ENCODE results near the gene RPL31.

Gene RPL31

GRCh38 chr2:101022221-101022620 lies 20.1 kb downstream of the RPL31 start:
- TF ChIP-seq CTCF (IDR thresholded peaks at IDR 0.05; ENCODE audit: insufficient read depth, low read length, poor library complexity, severe bottlenecking), result no peak
- peaks cover 2% of the 10 kb centered on the region for H3K36me3 ChIP-seq (ENCODE audit: control insufficient read depth, insufficient read depth, low read length)

GRCh38 chr2:101023327-101024107 lies 21.4 kb downstream of the RPL31 start:
- Histone ChIP-seq H3K36me3 (ENCODE audit: control insufficient read depth, insufficient read depth, low read length) (peaks cover 2% of the 10 kb centered on the region), H3K27me3 (replicated peaks; ENCODE audit: control insufficient read depth, insufficient read depth, low read length) (no peaks in the 10 kb centered on the region)
- no peak for DNase-seq (ENCODE audit: extremely low read depth, insufficient read length)

More at GRCh38 chr2:101022221-101022620, 20.1 kb downstream of the RPL31 start:
- H3K27me3 ChIP-seq (replicated peaks; ENCODE audit: control insufficient read depth, insufficient read depth, low read length), result no peaks in the 10 kb centered on the region
- no peak for DNase-seq (ENCODE audit: extremely low read depth, insufficient read length)
- H3K4me3 ChIP-seq (replicated peaks; ENCODE audit: low read depth, low read length), result no peak overlapping the region

GRCh38 chr2:101025561-101025960 lies 23.5 kb downstream of the RPL31 start:
- no peak for TF ChIP-seq CTCF (IDR thresholded peaks at IDR 0.05; ENCODE audit: insufficient read depth, low read length, poor library complexity, severe bottlenecking)
- Histone ChIP-seq H3K4me3 (replicated peaks; ENCODE audit: low read depth, low read length) (no peak overlapping the region), H3K27me3 (replicated peaks; ENCODE audit: control insufficient read depth, insufficient read depth, low read length) (no peaks in the 10 kb centered on the region), H3K36me3 (ENCODE audit: control insufficient read depth, insufficient read depth, low read length) (no peaks in the 10 kb centered on the region; the same call in none of the 2 replicates)
- DNase-seq (ENCODE audit: extremely low read depth, insufficient read length), result no peak

More at GRCh38 chr2:101023327-101024107, 21.4 kb downstream of the RPL31 start:
- H3K4me3 ChIP-seq (replicated peaks; ENCODE audit: low read depth, low read length), result no peak overlapping the region
- no peak for TF ChIP-seq CTCF (IDR thresholded peaks at IDR 0.05; ENCODE audit: insufficient read depth, low read length, poor library complexity, severe bottlenecking)

GRCh38 chr2:101026253-101026701 lies 24.2 kb downstream of the RPL31 start:
- TF ChIP-seq CTCF (IDR thresholded peaks at IDR 0.05; ENCODE audit: insufficient read depth, low read length, poor library complexity, severe bottlenecking), result no peak
- Histone ChIP-seq H3K4me3 (replicated peaks; ENCODE audit: low read depth, low read length) (no peak overlapping the region), H3K36me3 (ENCODE audit: control insufficient read depth, insufficient read depth, low read length) (no peaks in the 10 kb centered on the region), H3K27me3 (replicated peaks; ENCODE audit: control insufficient read depth, insufficient read depth, low read length) (no peaks in the 10 kb centered on the region)
- DNase-seq (ENCODE audit: extremely low read depth, insufficient read length), result no peak

- Histone ChIP-seq H3K27me3 (replicated peaks; ENCODE audit: control insufficient read depth, insufficient read depth, low read length) (no peaks in the 10 kb centered on the region), H3K4me3 (replicated peaks; ENCODE audit: low read depth, low read length) (no peak overlapping the region), H3K36me3 (ENCODE audit: control insufficient read depth, insufficient read depth, low read length) (no peaks in the 10 kb centered on the region)
- no peak for TF ChIP-seq CTCF (IDR thresholded peaks at IDR 0.05; ENCODE audit: insufficient read depth, low read length, poor library complexity, severe bottlenecking)
- no peak for DNase-seq (ENCODE audit: extremely low read depth, insufficient read length)
Measured at GRCh38 chr2:101026923-101027469, 24.9 kb downstream of the RPL31 start.

Measured in GM06990 (cell line).